Natural killer cell (primary cell): ENCODE data around the gene ATRNL1. TPM values are rescaled to one million over a fixed set of nuclear protein-coding genes. Genes with fewer than 3 reads are reported as not detected.
"Not testable (repeated sequence)": the region's sequence is repeated elsewhere in the genome, so short reads cannot be mapped to it uniquely, and the experiment has no call there.

ENCODE experiments used
- ATAC-seq, 3 donors: fragments of 150-1000 bp in 2 of 3; fragments of 200-7000 bp in 1 of 3; cut with Tn5 transposase; 1 replicate in 1 of 3; 2 replicates in 2 of 3; pipeline ENCODE4 v1.10.0; 2021; ENCODE audit warnings: mild to moderate bottlenecking in 2 of 3, moderate library complexity in 2 of 3
- DNase-seq, 2 donors: peaks; one replicate each; pipeline versions ENCODE4 v3.0.0 to v3.0.0-alpha.2; 2013 to 2021; ENCODE audit warnings: mixed read lengths in 1 of 2
- H3K27ac ChIP-seq: one replicate; pipeline ENCODE4 v1.5.1; 2013; ENCODE audit warnings: mild to moderate bottlenecking, low read length
- H3K27me3 ChIP-seq: one replicate; pipeline ENCODE4 v1.6.1; 2013; ENCODE audit warnings: low read length; ENCODE audit not compliant: control insufficient read depth, insufficient read depth
- H3K36me3 ChIP-seq: one replicate; pipeline ENCODE4 v1.6.1; 2013; ENCODE audit warnings: low read length; ENCODE audit not compliant: control insufficient read depth, insufficient read depth
- H3K4me1 ChIP-seq: one replicate; pipeline ENCODE4 v1.6.1; 2013; ENCODE audit warnings: low read length; ENCODE audit not compliant: control insufficient read depth, insufficient read depth
- H3K4me3 ChIP-seq: one replicate; pipeline ENCODE4 v1.5.1; 2013; ENCODE audit warnings: low read length
- H3K9me3 ChIP-seq: one replicate; pipeline ENCODE4 v1.6.1; 2013; ENCODE audit warnings: low read length; ENCODE audit not compliant: control insufficient read depth, insufficient read depth
- H3K27ac Mint-ChIP-seq, 2 donors: one replicate each; pipeline ENCODE4 v1.8.0; 2022; ENCODE audit warnings: mild to moderate bottlenecking in 2 of 2, mixed read lengths in 2 of 2, moderate library complexity in 1 of 2
- H3K27me3 Mint-ChIP-seq, 2 donors: one replicate each; pipeline ENCODE4 v1.8.0; 2022; ENCODE audit warnings: low read depth in 2 of 2, mixed read lengths in 2 of 2
- H3K36me3 Mint-ChIP-seq: one replicate; pipeline ENCODE4 v1.8.0; 2022; ENCODE audit warnings: mixed read lengths
- H3K4me1 Mint-ChIP-seq, 2 donors: one replicate each; pipeline ENCODE4 v1.8.0; 2022; ENCODE audit warnings: mixed read lengths in 2 of 2
- H3K4me3 Mint-ChIP-seq: one replicate; pipeline ENCODE4 v1.8.0; 2022; ENCODE audit warnings: mild to moderate bottlenecking, moderate library complexity, mixed read lengths
- H3K9me3 Mint-ChIP-seq, 2 donors: one replicate each; pipeline ENCODE4 v1.8.0; 2022; ENCODE audit warnings: mixed read lengths in 2 of 2
- WGBS: methylation state at CpG from one replicate; pipeline ENCODE4 v1.1.7; 2013; ENCODE audit warnings: missing lambda C conversion rate; ENCODE audit not compliant: insufficient coverage; 5-methylcytosine and 5-hydroxymethylcytosine counted together
- intact Hi-C: fragments of 100-400 bp; cut with micrococcal nuclease; formaldehyde crosslinking; loops from one replicate; pipeline ENCODE4 v1.14.2; 2022
- total RNA-seq, 4 donors: library from RNA; stranded (reverse); fragments of 120-200 nt in 1 of 4; gene quantifications; one replicate each; pipeline versions ENCODE4 v1.2.3 to v1.2.4, GENCODE V29; 2013 to 2022
- TF ChIP-seq, protein P1 (sequence below): fragments of 200-600 bp; IDR thresholded peaks from one replicate; pipeline ENCODE4 v1.8.0; 2022; ENCODE audit warnings: antibody characterized with exemption

ATRNL1 gene
- total RNA-seq, 3 donors from 2014 or later (not counting 1 experiment from before 2014, with no cell fraction given), result not detected

DNA sequence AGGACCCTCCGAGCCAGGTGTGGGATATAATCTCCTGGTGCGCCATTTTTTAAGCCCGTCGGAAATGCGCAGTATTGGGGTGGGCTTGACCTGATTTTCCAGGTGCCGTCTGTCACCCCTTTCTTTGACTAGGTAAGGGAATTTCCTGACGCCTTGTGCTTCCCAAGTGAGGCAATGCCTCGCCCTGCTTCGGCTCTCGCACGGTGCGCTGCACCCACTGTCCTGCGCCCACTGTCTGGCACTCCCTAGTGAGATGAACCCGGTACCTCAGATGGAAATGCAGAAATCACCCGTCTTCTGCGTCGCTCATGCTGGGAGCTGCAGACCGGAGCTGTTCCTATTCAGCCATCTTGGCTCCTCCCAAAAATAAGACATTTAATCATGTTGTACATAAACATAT is 443.2 kb downstream of the ATRNL1 start:
- H3K9me3 ChIP-seq, H3K9me3 Mint-ChIP-seq, ATAC-seq, H3K27me3 Mint-ChIP-seq, intact Hi-C loops, H3K36me3 ChIP-seq, H3K27ac Mint-ChIP-seq, H3K4me3 Mint-ChIP-seq, H3K4me1 Mint-ChIP-seq, H3K4me1 ChIP-seq, DNase-seq, H3K27me3 ChIP-seq, H3K27ac ChIP-seq, H3K4me3 ChIP-seq, H3K36me3 Mint-ChIP-seq: not testable (repeated sequence)
- WGBS, result 92% methylated on average over 7 of the region's 18 CpGs

DNA sequence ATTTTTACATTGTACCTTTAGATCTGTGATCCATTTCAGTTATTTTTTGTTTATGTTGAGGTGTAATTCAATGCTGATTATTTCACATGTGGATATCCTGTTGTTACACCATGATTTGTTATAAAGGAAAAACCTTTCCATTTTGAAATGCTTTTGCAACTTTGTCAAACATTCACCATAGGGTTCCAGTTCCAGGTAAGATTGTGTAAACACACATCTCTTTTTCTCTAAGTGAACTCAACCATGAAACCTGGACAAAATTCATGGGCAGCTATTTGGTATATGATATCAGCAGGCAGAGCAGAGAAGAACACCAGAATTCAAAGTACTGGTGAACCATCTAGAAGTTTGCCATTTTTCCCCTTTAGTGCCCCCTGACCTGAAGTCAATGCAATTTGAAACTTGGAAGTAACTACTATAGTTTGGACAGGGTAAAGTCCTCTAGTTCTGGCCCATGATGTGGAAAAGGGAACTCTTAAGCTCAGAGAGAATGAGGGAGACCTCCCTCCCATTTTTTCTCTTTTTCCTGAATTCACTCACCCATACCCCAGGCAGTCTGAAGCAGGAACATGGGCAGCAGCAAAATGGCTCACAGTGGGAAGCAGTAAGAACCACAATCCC is 446.1 kb downstream of the ATRNL1 start:
- H3K9me3 ChIP-seq, result no peaks in the 10 kb centered on the region
- no peak overlapping the region for H3K4me3 ChIP-seq
- no peaks in the 10 kb centered on the region for H3K36me3 ChIP-seq
- no peaks in the 10 kb centered on the region for H3K36me3 Mint-ChIP-seq
- no peaks in the 10 kb centered on the region for H3K27me3 Mint-ChIP-seq
- intact Hi-C loops, result no loop called here
- peaks cover 3 to 10% of the 10 kb centered on the region in 2 donors for H3K9me3 Mint-ChIP-seq
- no peak for ATAC-seq
- H3K27ac ChIP-seq, result no peak overlapping the region
- H3K27me3 ChIP-seq, result no peaks in the 10 kb centered on the region
- no peaks in the 10 kb centered on the region for H3K4me1 ChIP-seq
- H3K4me1 Mint-ChIP-seq, result no peaks in the 10 kb centered on the region
- DNase-seq, result no peak
- no peak overlapping the region for H3K27ac Mint-ChIP-seq
- TF ChIP-seq, protein P1, sequence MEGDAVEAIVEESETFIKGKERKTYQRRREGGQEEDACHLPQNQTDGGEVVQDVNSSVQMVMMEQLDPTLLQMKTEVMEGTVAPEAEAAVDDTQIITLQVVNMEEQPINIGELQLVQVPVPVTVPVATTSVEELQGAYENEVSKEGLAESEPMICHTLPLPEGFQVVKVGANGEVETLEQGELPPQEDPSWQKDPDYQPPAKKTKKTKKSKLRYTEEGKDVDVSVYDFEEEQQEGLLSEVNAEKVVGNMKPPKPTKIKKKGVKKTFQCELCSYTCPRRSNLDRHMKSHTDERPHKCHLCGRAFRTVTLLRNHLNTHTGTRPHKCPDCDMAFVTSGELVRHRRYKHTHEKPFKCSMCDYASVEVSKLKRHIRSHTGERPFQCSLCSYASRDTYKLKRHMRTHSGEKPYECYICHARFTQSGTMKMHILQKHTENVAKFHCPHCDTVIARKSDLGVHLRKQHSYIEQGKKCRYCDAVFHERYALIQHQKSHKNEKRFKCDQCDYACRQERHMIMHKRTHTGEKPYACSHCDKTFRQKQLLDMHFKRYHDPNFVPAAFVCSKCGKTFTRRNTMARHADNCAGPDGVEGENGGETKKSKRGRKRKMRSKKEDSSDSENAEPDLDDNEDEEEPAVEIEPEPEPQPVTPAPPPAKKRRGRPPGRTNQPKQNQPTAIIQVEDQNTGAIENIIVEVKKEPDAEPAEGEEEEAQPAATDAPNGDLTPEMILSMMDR, result no peak
- H3K4me3 Mint-ChIP-seq, result no peak overlapping the region

DNA sequence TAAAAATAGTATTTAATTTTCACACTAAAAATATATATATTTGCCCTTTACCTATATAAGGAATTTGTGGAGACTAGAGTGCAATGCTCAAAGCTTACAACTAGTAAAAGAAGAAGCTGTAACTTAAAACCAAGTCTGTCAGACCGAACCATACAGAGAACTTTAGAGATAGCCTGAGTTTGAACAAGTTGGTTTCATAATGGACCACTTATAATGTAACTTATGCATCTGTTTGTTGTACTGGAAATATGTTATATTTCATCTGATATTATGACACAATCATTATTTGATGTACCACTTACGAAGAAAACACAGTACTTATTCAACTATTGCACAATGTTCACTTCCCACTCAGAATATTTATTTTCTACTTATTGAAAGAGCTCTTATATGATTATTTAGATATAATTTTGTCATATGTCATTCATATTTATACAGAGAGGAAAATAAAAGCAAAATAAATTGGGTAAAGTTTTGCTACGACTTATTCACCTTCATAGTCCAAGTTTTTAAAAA is 462.8 kb downstream of the ATRNL1 start:
- TF ChIP-seq, protein P1, result no peak
- H3K36me3 ChIP-seq, result no peaks in the 10 kb centered on the region
- H3K27ac ChIP-seq, result no peak overlapping the region
- no peak for DNase-seq
- Mint-ChIP-seq H3K27ac (no peak overlapping the region), H3K27me3 (no peaks in the 10 kb centered on the region), H3K36me3 (no peaks in the 10 kb centered on the region), H3K9me3 (peaks cover 0 to 2% of the 10 kb centered on the region in 2 donors), H3K4me1 (no peaks in the 10 kb centered on the region), H3K4me3 (no peak overlapping the region)
- no peaks in the 10 kb centered on the region for H3K4me1 ChIP-seq
- 0% methylated on average over 1 of the region's 3 CpGs for WGBS
- H3K4me3 ChIP-seq, result no peak overlapping the region
- intact Hi-C loops, result no loop called here
- no peak for ATAC-seq
- H3K27me3 ChIP-seq, result no peaks in the 10 kb centered on the region
- peaks cover 3% of the 10 kb centered on the region for H3K9me3 ChIP-seq

DNA sequence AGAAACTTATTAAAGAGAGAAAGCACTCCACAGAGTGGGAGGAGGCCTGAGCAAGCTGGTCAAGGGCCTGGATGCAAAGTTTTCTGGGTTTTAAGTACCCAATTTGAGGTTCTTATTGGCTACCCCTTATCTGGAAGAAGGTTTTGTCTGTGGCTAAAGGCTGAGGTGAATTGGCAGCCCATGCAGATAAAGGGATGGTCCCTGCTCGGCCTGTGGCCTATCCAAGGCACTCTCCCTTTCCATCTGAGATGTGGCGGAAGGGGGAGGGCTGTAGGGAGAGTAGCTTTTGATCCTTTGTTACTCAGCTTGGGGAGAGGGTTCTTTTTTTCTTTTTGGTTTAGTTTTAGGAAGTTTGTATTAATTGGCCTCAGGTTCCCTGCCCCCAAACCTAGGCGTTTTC is 465.1 kb downstream of the ATRNL1 start:
- Mint-ChIP-seq H3K9me3 (peaks cover 0 to 2% of the 10 kb centered on the region in 2 donors), H3K4me3 (no peak overlapping the region), H3K27me3 (no peaks in the 10 kb centered on the region), H3K36me3 (no peaks in the 10 kb centered on the region), H3K27ac (no peak overlapping the region), H3K4me1 (no peaks in the 10 kb centered on the region)
- TF ChIP-seq, protein P1, result no peak
- Histone ChIP-seq H3K36me3 (no peaks in the 10 kb centered on the region), H3K4me1 (no peaks in the 10 kb centered on the region), H3K27me3 (no peaks in the 10 kb centered on the region), H3K9me3 (peaks cover 3% of the 10 kb centered on the region), H3K27ac (no peak overlapping the region), H3K4me3 (no peak overlapping the region)
- intact Hi-C loops, result no loop called here
- DNase-seq, result no peak
- 50% methylated on average over 3 of the region's 3 CpGs for WGBS
- ATAC-seq, result no peak
